C4-2B (cell line): ENCODE measurements around the gene PIERCE2.
A peak's percentile ranks its signal among the peaks of the same experiment; 100 is the strongest.
"Not testable (repeated sequence)": the region's sequence is repeated elsewhere in the genome, so short reads cannot be mapped to it uniquely, and the experiment has no call there.

Experiments
- H3K27ac ChIP-seq: fragments of 450-650 bp; 2 replicates; pipeline ENCODE4 v1.5.1; 2017
- ZFX ChIP-seq: fragments of 450-650 bp; IDR thresholded peaks from 2 replicates; pipeline ENCODE4 v1.6.1; 2017
- TF ChIP-seq, protein P1 (sequence below): fragments of 450-650 bp; conservative IDR thresholded peaks from 2 replicates; pipeline ENCODE4 v1.5.1; 2017; ENCODE audit warnings: mild to moderate bottlenecking

PIERCE2 gene

DNA sequence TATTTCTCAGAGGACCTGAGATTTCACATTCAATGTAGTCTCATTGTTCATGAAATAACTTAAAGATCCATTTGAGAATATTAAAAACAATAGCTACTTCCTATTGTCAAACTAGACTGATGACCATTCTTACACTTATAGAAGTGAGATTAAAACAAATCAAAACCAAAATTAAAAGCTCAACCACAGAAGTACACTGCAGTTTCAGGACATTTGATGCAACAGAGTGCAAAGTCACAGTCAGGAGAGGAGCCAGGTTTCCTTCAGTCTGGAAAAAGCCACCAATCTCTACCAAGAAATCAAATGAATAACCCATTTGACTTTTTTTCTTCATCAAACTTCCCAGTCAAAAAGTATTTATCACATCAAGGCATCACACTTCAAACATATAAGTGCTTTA lies 5.6 kb upstream of the PIERCE2 start:
- TF ChIP-seq, protein P1, sequence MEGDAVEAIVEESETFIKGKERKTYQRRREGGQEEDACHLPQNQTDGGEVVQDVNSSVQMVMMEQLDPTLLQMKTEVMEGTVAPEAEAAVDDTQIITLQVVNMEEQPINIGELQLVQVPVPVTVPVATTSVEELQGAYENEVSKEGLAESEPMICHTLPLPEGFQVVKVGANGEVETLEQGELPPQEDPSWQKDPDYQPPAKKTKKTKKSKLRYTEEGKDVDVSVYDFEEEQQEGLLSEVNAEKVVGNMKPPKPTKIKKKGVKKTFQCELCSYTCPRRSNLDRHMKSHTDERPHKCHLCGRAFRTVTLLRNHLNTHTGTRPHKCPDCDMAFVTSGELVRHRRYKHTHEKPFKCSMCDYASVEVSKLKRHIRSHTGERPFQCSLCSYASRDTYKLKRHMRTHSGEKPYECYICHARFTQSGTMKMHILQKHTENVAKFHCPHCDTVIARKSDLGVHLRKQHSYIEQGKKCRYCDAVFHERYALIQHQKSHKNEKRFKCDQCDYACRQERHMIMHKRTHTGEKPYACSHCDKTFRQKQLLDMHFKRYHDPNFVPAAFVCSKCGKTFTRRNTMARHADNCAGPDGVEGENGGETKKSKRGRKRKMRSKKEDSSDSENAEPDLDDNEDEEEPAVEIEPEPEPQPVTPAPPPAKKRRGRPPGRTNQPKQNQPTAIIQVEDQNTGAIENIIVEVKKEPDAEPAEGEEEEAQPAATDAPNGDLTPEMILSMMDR, result no peak
- no peak for TF ChIP-seq ZFX
- H3K27ac ChIP-seq, result no peak overlapping the region

DNA sequence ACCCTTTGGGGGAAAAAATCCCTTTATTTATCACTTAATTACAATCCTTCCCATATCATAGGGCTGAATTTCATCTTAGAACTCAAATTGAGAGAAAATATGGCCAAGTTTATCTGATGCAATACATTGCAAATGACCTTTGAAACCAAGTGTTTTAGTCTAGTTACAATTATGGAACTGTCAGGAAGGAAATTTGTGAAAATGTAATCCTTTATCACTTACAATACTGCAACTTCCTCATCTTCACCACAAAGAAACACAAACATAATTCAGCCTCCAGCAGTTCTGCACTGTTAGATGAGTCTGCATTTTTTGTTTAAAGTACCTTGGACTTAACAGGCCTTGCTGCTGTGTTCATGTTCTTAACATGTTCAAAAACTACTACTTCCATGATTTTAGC lies 4.8 kb upstream of the PIERCE2 start:
- TF ChIP-seq ZFX, result no peak
- TF ChIP-seq, protein P1, result no peak
- H3K27ac ChIP-seq, result no peak overlapping the region

DNA sequence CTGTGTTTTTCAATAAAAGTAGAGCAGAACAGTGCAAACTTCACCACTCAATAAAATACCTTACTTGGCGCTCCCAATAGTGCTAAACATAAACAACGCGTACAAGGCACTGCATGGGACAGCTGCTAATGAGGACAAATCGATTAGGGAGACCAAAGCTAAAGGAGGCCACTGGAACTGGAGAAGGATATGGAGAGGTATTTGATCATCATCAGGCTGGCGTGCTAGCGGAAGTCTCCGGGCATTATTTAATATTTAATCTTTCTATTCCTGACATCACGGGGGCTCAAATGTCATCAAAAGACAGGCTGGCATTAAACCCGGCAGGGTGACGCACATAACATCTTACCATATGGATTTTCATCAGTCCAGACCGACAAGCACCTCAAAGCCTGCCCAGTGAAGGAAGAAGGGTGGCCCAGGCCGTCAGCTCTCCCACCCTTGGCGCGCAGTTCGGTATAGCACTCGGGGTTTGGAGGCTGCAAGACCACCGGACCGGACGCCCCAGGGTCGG lies 740 bp upstream of the PIERCE2 start:
- peak overlapping the region; percentile 75 for H3K27ac ChIP-seq
- TF ChIP-seq ZFX, result no peak; the same call in 1 of the 2 replicates
- TF ChIP-seq, protein P1, result no peak

DNA sequence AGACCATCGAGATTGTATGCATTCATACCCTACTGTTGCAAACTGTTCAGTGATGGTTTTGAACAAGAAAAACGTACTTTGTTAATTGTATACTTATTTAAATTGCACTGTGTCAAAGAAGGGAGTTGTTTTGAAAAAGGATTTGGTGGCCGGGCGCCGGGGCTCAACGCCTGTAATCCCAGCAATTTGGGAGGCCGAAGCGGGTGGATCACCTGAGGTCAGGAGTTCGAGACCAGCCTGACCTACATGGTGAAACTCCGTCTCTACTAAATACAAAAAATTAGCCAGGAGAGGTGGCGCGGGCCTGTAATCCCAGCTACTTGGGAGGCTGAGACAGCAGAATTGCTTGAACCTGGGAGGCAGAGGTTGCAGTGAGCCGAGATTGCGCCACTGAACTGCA lies 681 bp downstream of the PIERCE2 start:
- H3K27ac ChIP-seq, result peak overlapping the region; percentile 75

DNA sequence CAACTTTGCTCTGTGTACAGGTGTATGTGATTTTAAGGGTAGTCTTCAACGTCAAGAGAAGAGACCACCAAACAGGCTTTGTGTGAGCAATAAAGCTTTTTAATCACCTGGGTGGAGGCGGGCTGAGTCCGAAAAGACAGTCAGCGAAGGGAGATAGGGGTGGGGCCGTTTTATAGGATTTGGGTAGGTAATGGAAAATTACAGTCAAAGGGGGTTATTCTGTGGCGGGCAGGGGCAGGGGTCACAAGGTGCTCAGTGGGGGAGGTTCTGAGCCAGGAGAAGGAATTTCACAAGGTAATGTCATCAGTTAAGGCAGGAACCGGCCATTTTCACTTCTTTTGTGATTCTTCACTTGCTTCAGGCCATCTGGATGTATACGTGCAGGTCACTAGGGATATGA lies 9.4 kb downstream of the PIERCE2 start:
- not testable (repeated sequence) for H3K27ac ChIP-seq

DNA sequence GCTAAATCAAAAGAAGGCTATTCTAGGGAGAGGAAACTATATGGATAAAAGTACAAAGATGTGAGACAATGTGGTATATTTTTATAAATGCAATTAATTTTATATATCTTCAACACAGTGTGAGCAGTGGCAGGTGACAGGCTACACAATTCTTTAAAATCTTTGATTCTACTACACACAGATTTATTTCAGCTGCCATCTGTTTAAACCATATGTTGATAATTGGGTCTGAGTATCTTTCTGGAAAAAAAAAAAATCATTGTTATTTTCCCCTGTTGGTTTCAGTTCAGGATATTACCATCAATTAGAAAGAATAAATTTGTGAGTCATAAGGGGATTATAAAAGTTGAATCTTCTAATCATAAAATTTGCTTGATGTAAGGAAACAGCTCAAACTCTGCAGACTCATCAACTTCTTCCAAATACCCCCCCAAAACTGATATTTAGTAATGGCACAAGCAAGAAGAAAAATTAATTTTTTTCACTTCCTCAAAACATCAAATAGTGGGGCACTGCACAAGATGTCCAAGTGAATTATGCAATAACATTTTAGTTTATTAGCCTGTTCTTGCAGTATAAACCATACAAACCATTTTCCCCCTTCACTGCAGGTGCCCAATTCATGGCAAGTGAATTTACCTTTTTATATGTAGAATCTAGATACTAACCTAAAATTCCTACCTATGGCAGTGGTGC lies 12.0 kb downstream of the PIERCE2 start:
- TF ChIP-seq, protein P1, result no peak
- TF ChIP-seq ZFX, result no peak
- H3K27ac ChIP-seq, result no peak overlapping the region

DNA sequence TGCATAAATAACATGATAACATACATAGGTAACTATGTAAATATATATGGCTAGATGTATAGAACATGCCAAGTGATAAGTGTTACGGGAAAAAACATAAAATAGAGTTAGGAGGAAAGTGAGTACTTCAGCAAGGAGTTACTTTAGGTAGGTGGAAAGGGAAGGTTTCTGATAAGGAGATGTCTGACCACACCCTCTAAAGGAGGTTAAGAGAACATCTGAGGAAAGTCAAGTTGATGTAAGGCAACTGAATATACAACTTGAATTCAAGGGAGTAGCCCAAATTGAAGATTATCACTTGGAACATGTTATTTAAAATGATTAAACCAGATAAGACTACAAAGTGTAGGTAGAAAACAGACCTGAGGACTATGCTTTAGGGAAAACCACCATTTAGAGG lies 13.8 kb downstream of the PIERCE2 start:
- H3K27ac ChIP-seq, result no peak overlapping the region
- TF ChIP-seq, protein P1, result no peak
- no peak for TF ChIP-seq ZFX

DNA sequence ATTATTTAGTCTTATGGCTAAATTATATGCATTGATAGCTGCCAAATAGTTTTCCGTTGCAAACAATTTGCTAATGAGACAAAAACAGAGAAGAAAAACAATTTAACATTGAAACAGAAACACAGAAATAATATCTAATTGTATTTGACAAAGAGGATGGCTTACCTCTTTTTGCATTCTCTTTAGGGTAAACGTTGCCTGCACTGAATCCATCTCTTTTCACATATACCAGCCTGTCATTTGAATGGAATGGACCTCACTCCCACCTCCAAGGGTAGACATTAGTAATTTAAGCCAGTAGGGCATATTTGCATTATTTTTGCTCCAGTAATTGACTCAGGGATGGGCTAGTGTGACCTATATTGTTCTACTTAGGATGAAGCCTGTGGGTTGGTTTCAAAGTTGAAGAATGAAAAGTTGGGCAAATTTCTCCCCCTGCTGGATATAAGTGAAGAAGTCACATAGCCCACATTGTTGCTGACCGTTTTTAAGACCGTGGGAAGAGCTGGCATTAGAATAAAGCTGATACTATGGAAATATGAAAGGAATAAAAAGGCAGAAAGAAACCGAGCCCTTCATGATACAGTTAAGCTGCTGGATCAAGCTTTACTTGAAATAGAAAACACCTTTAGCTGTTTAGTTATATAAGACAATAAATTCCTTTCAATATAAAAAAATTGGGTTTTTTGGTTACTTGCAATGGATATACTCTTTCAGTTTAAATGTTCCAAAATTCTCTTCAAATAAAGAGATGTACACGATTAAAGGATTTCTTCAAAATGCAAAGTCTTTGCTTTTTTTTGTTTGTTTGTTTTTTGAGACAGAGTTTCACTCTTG lies 26.9 kb downstream of the PIERCE2 start:
- no peak for TF ChIP-seq ZFX
- TF ChIP-seq, protein P1, result peak; percentile 81
- H3K27ac ChIP-seq, result no peak overlapping the region

DNA sequence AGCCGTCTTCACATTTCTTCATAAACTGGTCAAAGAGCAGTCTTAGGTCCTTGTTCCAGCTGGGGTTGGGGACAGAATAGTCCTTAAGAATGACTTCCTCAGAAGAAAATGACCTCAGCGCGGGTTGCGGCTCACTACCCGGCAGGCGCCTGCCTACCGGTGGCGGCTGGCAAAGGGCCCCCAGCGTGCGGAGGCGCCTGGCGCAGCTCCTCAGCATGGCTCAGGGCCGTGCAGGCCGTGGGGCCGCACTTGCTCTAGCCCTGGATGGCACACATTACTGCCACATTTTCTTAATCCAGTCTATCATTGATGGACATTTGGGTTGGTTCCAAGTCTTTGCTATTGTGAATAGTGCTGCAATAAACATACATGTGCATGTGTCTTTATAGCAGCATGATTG lies 34.8 kb downstream of the PIERCE2 start:
- not testable (repeated sequence) for H3K27ac ChIP-seq

DNA sequence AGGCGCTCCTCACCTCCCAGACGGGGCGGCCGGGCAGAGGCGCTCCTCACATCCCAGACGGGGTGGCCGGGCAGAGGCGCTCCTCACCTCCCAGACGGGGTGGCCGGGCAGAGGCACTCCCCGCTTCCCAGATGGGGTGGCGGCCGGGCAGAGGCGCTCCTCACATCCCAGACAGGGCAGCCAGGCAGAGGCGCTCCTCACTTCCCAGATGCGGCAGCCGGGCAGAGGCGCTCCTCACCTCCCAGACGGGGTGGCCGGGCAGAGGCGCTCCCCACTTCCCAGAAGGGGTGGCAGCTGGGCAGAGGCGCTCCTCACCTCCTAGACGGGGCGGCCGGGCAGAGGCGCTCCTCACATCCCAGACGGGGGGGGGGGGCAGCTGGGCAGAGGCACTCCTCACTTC lies 37.6 kb downstream of the PIERCE2 start:
- not testable (repeated sequence) for H3K27ac ChIP-seq

DNA sequence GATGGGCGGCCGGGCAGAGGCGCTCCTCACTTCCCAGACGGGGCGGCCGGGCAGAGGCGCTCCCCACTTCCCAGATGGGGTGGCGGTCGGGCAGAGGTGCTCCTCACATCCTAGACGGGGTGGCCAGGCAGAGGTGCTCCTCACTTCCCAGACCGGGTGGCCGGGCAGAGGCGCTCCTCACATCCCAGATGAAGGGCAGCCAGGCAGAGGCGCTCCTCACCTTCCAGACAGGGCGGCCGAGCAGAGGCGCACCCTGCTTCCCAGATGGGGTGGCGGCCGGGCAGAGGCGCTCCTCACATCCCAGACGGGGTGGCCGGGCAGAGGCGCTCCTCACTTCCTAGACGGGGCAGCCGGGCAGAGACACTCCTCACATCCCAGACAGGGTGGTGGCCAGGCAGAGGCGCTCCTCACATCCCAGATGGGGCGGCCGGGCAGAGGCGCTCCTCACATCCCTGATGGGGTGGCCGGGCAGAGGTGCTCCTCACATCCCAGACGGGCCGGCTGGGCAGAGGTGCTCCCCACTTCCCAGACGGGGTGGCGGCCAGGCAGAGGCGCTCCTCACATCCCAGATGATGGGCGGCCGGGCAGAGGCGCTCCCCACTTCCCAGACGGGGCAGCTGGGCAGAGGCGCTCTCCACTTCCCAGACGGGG lies 38.2 kb downstream of the PIERCE2 start:
- H3K27ac ChIP-seq, result not testable (repeated sequence)

DNA sequence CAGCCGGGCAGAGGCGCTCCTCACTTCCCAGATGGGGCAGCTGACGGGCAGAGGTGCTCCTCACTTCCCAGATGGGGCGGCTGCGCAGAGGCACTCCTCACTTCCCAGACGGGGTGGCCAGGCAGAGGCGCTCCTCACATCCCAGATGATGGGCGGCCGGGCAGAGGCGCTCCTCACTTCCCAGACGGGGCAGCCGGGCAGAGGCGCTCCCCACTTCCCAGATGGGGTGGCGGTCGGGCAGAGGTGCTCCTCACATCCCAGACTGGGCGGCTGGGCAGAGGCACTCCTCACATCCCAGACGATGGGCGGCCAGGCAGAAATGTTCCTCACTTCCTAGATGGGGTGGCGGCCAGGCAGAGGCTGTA lies 38.7 kb downstream of the PIERCE2 start:
- H3K27ac ChIP-seq, result not testable (repeated sequence)
